ENCODE results near the gene POU2F2. TPM values are rescaled to one million over a fixed set of nuclear protein-coding genes. Genes with fewer than 3 reads are reported as not detected.

Gene POU2F2
- total and polyA plus RNA-seq, 8 donors: 0.68 to 23.3 (median 2.3) TPM

- Histone ChIP-seq H3K27me3 (no peaks in the 10 kb centered on the region), H3K9me3 (no peaks in the 10 kb centered on the region), H3K4me3 (no peak overlapping the region), H3K27ac (no peak overlapping the region), H3K36me3 (peaks cover 0 to 72% (median 22%) of the 10 kb centered on the region in 4 donors), H3K4me1 (no peaks in the 10 kb centered on the region)
- no peak for DNase-seq
- 80 to 88% (median 81%) methylated on average over 14 to 17 of the region's 17 CpGs for whole genome bisulfite sequencing, 5 donors
- intact Hi-C loops (cut with DNase I; ENCODE audit: low total_unique reads): no loop called here
- TF ChIP-seq POLR2A (IDR thresholded peaks at IDR 0.05): no peak
- TF ChIP-seq POLR2AphosphoS5 (IDR thresholded peaks at IDR 0.05): no peak
Observed at GRCh38 chr19:42053037-42053935, 79.0 kb downstream of the POU2F2 start.

GRCh38 chr19:42052241-42052863, 79.9 kb downstream of the POU2F2 start:
- WGBS, 5 donors: 63 to 72% (median 71%) methylated on average over 6 to 10 of the region's 10 CpGs
- H3K4me1 ChIP-seq: no peaks in the 10 kb centered on the region
- no peak for TF ChIP-seq POLR2A (IDR thresholded peaks at IDR 0.05)
- no peak for TF ChIP-seq EP300 (IDR thresholded peaks at IDR 0.05)
- TF ChIP-seq CTCF (IDR thresholded peaks at IDR 0.05): no peak
- TF ChIP-seq POLR2AphosphoS5 (IDR thresholded peaks at IDR 0.05): no peak
- no peaks in the 10 kb centered on the region for H3K27me3 ChIP-seq
- no peak for DNase-seq
- intact Hi-C loops (cut with DNase I; ENCODE audit: low total_unique reads): no loop called here
- H3K9me3 ChIP-seq: no peaks in the 10 kb centered on the region
- no peak overlapping the region for H3K4me3 ChIP-seq
- peak overlapping the region in 1 of 5 donors; percentile 56 for H3K27ac ChIP-seq
- H3K36me3 ChIP-seq: peaks cover 0 to 64% (median 19%) of the 10 kb centered on the region in 4 donors

- WGBS, 5 donors: 80 to 93% (median 83%) methylated on average over 11 to 14 of the region's 14 CpGs
- Histone ChIP-seq H3K4me3 (no peak overlapping the region), H3K27ac (peak overlapping the region in 3 of 5 donors; percentile 32 to 37 (median 37)), H3K36me3 (peaks cover 0 to 55% (median 15%) of the 10 kb centered on the region in 4 donors), H3K9me3 (no peaks in the 10 kb centered on the region), H3K4me1 (no peaks in the 10 kb centered on the region), H3K27me3 (no peaks in the 10 kb centered on the region)
- intact Hi-C loops (cut with DNase I; ENCODE audit: low total_unique reads): no loop called here
- peak in 1 of 2 donors; percentile 47 for DNase-seq
- TF ChIP-seq POLR2A (IDR thresholded peaks at IDR 0.05) (no peak), POLR2AphosphoS5 (IDR thresholded peaks at IDR 0.05) (peak in 1 of 3 donors; percentile 3), CTCF (IDR thresholded peaks at IDR 0.05) (no peak)
Observed at GRCh38 chr19:42051166-42052115, 80.8 kb downstream of the POU2F2 start.

- Histone ChIP-seq H3K27ac (no peak overlapping the region), H3K27me3 (no peaks in the 10 kb centered on the region), H3K36me3 (peaks cover 0 to 50% (median 7%) of the 10 kb centered on the region in 4 donors), H3K4me1 (no peaks in the 10 kb centered on the region), H3K4me3 (no peak overlapping the region), H3K9me3 (no peaks in the 10 kb centered on the region)
- WGBS, 5 donors: 21 to 44% (median 33%) methylated on average over 4 of the region's 4 CpGs
- peak in 1 of 2 donors; percentile 56 for DNase-seq
- TF ChIP-seq POLR2A (IDR thresholded peaks at IDR 0.05): no peak
- TF ChIP-seq EP300 (IDR thresholded peaks at IDR 0.05): no peak
- no peak for TF ChIP-seq POLR2AphosphoS5 (IDR thresholded peaks at IDR 0.05)
- no peak for TF ChIP-seq CTCF (IDR thresholded peaks at IDR 0.05)
- intact Hi-C loops (cut with DNase I; ENCODE audit: low total_unique reads): no loop called here
Observed at GRCh38 chr19:42048992-42049391, 83.3 kb downstream of the POU2F2 start.

Measured in stomach (tissue), 9 donors.